GM21737 (cell line): Measurements from ENCODE around the gene SDK2.

Experiments
- ATAC-seq: cut with Tn5 transposase; IDR thresholded peaks from one replicate; pipeline ENCODE4 v1.9.1; 2021; ENCODE audit warnings: mild to moderate bottlenecking, moderate library complexity; ENCODE audit not compliant: unreplicated experiment

The SDK2 gene

DNA sequence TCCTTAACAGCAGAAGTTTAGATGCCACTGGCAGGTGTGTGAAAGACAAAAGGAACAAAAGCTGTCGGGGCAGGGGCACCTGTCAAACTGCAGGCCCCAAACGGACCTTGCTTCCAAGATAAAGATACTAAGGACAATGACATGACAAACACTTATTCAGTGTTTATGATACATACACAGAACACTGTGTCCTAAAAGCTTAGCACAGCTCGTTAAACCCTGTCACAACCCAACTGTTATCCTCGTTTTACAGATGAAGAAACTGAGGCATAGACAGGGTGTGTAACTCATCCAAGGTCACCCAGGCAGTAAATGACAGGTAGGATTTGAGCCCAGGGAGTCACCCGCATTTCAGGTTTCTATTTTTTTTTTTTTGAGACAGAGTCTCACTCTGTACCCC lies 9.6 kb downstream of the SDK2 start:
- no peak for ATAC-seq

DNA sequence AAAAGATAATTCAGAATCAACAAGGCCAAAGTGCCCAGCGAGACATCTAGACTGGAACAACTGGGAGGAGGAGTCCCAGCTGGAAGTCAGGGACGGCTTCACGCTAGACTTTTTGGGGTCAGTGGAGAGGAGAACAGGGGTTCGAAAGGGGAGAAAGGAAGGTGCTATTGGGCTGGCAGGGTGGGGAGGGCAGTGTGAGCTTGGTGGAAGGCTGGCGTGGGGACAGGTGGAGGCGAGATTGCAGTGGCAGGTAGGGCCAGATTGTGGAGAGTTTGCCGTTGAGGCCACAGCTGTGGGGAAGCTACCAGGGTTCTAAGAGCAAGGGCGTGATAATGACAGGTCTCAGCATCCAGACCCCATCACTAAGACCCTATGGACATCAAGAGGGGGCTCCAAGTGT lies 10.5 kb downstream of the SDK2 start:
- ATAC-seq = no peak

DNA sequence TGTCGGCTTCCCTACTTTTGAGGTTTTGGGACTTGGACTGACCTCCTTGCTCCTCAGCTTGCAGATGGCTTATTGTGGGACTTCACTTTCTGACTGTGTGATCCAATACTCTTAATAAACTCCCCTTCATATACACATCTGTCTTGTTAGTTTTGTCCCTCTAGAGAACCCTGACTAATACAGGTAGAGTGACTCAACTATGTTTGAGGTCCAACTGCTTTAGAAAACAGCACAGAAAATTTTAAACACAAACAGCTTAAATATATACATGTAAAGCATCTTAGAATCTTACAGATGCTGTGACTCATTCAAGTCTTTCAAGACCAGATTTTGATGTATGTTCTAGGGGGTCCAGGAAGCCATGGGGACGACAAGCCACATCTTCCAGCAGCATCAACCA lies 11.7 kb downstream of the SDK2 start:
- ATAC-seq = no peak

DNA sequence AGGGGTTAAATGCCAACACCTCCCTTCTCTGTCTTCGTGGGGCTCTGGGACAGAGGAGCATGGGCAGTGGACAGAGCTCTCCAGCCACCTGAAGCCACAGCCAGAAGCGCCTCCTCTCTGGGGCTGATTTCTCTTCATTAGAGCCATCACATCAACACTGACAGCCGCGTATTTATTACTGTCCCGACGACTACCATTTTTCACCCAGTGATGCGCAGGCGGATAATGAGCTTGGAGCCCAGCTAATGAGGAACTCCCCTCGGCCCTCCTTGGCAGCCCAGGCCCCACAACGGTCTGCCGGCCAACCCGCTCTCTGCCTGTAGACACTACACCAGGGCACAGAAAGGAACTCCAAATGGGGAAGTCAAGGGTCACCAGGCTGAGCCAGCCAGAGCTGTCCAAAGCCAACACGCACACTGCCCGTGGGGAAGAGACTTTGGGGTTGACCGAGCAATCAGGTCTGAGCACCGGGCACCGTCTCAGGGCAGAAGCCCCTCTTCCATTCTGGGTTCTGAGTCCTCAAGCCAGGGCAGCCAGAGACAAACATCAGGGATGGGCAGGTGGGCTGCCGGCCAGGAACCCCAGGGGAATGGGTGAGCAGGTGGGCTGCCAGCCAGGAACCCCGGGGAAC lies 13.2 kb downstream of the SDK2 start:
- no peak for ATAC-seq

DNA sequence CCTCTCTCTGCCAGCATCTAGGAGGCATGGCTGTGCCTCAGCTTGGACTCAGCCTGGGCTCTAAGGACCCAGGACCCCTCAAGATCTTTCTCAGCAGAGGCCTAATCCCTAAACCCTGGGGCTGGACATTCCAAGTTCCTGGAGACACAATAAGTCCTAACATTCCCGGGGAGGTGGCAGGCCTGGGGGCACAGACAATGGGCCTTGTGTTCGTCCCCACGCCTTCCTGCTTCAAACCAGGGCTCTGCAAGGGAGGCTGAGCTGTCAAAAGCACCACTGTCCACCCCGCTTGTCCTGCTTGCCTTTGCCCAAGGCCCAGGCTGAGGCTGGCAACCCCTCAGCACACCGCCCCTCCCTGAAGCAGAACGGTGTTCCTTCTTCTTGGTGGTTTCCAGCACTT lies 13.7 kb downstream of the SDK2 start:
- ATAC-seq = no peak

DNA sequence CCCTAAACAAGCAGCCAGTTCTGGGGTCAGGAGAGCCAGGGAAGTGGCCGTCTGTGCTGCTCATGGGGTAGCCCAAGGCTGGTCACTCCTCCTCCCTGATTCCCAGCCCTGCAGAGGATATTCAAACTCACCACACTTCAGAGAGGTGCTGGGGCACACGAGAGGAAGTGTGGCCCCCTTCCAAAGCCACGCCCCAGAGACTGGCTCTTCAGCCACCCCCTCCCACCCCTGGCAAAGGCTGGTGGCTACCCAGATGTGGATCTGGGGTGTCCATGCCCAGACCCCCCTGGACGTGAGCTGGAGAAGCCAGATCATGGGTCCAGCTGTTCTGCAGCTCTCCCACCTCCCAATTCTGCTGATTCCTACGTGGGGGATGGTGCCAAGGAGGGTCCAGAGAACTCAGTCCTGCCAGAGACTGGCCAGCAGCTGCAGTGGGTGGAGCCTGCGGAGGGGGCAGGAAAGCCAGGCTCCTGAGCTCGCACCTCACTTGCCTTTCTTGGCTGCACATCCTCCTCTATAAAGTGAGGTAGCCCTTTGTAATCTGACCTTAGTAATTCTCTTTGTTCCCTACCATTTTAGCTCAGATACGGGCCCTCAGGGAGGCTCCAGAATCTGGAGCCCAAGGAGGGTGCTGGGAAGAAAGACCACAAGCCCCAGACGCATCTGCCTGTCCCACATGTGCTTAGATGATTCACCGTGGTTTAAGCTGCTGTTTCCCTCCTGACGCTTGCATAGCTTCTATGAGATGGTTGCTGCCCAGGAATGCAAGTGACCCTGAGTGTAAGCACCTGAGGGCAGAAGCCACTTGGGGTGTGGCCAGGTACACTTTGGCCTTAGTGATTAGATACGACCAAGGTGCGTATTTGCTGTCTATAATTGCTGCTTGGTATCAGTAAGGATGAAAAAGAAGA lies 15.3 kb downstream of the SDK2 start:
- ATAC-seq = no peak

DNA sequence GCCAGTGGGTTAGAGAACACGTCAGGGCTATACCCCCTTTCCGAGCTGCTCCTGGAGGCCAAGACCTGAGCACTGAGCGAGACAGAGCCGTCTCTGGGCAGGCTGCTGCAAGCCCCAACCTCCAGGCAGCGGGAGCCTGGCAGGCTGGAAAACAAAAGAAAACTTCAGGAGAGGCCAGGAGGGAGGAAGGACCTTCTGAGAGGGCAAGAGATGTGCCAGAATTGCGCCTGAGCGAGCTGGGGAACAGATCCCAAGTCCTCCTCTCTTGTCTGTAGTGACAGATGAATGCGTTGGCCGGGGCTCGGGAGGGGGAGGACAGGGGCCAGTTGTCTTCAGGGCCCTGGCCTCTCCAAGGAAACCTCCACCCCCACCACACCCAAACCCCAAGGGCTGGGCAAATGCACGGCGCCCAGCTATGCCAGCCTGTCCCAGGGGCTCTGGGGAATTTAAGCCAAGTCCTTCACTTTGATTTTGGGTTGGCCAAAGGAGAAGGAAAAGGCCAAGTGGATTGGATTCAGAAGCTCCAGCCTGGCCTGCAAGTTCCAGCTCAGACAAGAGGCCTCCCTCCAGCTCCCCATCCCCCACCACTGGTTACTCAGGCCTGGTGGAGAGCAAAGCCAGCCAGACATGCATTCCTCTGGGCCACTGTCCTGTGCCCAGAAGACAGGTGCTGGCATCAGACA lies 18.1 kb downstream of the SDK2 start:
- ATAC-seq = no peak

DNA sequence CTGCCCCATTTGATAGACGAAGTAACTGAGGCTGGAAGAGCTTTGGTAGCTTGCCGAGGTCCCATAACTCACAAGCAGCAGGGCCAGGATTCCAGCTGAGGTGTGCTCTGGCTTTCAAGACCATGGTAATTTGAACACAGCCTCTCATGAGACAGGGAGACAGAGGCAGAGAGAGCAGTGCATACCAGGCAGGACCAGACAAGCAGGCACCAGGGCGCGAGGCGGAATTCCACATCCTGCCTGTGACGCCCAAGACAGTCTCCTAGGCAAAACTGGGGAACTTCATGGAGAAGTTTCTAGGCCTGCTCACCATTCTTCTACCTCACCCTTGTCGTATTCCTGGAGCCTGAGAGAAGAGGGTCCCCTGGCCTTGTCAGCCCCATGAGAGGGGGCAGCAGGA lies 19.2 kb downstream of the SDK2 start:
- no peak for ATAC-seq

DNA sequence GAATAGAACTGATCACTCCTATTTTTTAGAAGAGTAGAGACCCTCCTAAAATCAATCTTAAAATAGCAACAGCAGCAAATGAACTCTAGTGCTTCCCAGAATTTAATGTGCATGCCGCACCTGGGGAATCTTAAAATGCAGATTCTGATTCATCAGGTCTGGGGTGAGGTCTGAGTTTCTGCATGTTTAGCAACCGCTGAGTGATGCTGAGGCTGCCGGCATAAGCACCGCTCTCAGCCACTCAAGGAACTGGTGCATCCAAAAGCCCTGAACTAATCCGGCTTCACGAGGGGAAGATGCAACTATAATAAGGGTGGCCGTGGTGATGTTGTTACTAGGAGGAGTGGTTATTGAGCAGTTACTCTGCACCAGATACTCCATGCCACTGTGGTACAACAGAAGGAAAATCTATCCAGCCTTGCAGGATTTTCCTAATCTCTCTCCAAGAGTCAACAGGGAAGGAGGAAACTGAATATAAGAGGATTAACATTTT lies 19.7 kb downstream of the SDK2 start:
- ATAC-seq = no peak

DNA sequence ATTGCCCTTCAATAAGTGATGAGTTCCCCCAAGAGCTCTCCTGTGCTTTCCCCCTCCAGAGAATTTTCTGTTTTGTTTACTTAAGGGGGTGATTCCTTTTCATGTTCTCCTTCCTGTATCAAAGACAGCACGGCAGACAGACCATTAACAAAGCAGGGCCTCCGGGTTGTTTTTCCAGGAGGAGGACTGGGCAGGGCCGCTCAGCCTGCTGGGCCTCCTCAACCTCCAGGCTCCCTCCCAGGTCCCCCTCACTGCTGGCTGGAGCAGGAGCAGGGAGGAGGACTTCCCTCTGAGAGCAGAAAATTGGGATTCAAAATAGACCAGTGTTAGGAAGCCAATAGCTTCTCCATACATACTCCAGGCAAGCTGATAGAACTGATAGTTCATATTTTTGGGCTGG lies 20.4 kb downstream of the SDK2 start:
- ATAC-seq = no peak

DNA sequence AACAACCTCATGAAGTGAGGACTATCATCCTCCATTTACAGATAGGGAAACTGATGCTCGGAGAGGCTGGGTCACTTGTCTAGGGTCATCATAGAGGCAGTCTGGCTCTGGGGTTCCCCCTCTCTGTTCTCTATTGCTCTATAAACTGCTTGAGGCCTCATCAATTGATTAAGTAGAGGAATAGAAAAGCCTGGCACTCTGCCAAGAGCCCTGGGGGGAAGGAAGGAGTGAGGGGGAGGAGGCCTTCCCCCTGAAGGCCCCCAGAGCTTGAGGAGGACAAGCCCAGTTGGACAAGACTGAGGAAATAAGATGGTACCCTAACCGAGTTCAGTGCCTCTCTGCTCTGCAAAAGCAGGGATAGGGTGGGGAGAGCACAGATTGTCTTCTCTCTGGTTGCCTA lies 21.0 kb downstream of the SDK2 start:
- ATAC-seq = no peak

DNA sequence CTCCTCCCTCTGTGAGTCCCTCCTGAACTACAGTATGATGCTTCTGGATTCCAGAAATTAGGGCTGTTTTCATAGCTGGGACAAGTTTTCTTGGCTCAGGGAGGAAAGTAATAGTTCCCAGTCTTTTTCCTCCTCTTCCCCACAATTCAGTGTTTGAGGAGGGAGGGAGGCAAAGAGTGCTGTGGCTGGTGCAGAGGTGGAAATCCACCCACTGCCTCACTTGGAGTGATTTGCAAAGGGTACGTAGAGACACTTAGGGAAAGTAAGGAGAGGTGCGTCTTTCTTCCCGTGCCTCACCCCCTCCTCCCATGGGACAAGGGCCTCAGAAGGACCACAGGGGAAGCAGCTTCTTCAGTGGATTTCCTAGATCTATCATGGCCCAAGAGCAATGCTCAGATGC lies 21.9 kb downstream of the SDK2 start:
- ATAC-seq = no peak

DNA sequence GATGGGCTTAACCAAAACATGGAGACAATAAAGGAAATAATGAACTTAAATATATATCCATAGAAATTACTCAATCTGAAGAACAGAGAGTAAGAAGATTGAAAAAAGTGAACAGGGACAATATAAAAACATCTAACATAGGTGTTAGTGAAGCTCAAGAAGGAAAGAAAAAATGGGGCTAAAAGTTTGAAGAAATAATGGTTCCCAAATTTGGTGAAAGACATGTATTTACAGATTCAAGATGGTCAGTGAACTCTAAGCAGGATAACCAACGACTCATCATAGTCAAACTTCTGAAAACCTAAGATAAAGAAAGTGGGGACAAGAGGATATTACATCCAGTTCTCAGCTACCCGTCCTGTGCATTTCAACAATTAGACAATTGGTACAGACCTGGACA lies 22.6 kb downstream of the SDK2 start:
- no peak for ATAC-seq

DNA sequence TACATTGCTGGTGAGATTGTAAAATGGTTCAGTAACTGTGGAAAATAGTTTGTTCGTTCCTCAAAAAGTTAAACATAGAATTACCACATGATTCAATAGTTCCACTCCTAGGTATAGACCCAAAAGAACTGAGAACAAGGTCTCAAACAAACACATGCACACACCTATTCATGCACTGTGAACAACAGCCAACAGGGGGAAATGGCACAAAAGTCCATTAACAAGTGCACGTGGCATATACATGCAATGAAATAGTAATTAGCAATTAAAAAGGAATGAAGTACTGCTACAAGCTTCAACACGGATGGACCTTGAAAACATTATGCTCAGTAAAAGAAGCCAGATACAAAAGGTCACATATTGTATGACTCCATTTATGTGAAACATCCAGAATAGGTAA lies 23.8 kb downstream of the SDK2 start:
- no peak for ATAC-seq

DNA sequence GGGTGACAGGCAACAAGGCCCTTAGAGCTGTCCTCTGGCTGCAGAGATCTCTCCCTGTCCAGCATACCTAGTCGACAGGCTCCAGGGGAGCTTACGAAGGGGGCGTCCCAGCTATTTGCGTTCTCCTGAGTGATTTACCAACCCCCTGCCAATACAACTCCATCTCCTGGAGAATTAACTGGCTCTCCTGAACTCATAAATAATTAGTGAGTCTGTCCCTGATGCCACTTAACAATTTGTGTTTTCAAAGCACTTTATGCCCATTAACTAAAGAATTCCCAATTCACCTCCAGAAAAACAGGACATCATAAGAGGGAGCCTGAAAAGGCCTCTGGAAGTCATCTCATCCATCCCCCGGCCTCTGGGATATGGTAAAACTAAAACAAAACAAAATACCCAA lies 26.7 kb downstream of the SDK2 start:
- no peak for ATAC-seq

DNA sequence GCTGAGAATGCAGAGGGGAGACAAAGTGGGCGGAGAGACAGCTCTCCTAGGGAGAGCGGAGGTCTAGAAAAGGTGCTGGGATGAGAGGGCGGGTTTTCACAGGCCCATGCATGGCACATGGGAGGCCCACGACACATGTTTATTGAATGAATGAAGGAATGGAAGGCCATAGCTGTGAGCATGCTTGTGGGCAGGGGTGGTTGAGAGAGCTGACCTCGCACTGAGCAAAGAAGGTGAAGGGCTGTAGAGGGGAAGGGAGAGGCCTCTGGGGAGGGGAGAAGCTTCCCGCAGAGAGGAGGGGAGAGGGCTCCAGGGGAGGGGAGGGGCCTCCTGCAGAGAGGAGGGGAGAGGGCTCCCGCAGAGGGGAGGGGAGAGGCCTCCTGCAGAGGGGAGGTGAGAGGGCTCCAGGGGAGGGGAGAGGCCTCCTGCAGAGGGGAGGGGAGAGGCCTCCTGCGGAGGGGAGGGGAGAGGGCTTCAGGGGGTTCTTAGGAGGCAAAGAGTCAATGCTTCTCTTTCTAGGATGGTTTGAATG lies 27.3 kb downstream of the SDK2 start:
- ATAC-seq = no peak

DNA sequence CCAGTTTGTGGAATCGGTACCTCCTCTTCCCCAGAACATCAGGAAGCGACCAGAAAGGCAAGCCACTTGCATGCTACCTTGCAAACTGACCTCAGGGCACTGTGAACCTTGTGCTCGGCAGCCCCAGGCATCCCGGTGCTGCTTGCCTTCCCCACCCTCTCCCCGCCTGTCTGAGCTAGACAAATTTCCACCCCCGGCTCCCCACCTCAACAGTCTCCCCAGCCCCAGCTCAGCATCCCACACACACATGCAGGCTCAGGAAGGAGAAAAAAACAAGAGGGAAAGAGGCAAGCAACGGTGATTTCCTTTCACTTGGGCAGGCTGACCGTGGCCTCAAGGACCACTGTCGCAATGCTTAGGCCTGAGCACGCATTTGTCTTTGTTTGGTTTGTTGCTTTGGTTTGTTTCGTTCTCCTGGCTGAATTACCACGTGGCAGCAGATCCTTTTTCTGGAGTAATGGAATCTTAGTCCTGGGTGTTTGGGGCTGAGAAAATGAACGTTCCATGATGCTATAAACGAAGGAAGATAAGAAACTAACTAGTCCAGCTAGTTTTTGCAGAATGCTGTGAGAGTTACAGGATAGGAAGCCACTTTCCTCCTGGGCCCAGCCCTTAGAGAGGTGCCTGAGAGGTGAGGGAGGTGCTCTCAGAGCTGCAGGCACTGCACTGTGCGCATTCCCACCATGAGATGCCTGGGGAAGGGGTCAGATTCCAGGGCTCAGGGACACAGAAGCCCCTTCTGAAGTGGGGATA lies 27.9 kb downstream of the SDK2 start:
- no peak for ATAC-seq

DNA sequence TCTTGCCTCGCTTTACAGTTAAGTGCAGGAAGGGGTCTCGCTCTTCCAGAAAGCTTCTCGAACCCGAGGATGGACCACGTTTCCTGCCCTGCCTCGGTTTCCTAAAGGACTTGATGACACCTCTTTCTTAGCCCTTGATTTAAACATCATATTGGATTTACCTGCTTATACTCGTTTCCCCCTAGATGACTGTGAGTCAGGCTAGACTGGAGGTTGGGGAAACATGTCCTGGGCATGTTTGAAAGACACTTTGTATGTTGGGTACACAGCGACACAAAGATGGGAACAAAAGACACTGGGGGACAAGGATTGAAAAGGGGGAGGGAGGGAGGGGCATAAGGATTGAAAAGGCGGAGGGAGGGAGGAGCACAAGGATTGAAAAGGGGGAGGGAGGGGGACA lies 30.0 kb downstream of the SDK2 start:
- ATAC-seq = no peak

DNA sequence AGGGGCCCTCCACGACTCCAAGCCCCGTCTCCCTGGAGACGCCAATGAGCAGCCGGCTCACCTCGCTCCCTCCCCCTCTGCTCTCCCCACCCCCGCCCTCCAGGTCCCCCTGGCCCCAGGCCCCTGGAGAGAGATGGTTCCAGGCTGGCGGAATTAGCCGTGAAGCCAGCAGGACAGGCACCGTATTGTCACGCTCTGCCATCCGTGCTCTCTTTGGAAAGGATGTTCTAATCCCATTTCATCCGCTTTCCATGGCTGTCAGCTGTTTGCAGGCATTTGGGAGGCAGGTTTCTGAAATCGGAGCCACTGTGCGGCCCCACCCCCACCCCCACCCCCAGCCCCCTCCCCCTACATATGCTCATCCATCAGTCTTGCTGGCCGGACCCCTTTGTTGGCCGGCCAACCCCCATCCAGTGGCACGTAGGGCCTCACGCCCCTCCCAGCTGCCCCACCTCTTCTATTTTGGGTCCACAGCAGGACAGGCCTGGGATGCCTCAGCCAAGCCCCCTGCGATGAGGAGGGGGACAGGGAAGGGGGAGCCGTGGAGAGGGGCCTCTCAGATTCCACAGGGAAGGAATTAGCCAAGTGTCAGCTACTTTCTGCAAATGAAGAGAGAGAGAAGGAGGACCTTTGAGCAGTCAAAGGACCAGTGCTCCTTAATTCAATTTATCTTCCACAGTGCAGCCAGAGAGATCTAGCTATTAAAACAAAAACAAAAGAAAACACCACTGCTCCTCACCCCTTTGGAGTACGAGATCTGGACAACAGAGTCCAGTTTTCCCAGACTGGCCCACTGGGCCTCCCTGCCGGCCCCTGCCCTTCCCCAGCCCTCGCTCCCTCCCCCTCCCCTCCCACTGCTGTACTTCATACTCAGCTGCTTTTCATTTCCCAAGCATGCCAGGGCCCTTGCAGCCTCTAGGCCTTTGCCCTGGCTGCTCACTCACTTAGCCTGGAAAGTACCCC lies 30.7 kb downstream of the SDK2 start:
- no peak for ATAC-seq

DNA sequence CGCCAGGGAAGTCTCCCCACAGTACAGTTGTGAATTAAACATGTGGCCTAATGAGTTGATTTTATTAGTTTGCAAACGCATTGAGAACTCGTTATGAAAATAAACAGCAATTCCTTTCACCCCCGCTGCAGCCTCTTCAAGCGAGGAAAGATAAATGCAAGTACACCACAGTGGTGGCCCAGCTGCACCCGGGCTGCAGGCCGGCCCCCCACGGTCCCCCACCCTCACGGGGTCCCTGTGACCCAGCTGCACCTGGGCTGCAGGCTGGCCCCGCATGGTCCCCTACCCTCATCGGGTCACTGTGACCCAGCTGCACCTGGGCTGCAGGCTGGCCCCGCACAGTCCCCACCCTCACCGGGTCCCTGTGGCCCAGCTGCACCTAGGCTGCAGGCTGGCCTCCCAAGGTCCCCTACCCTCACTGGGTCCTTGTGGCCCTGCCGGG lies 32.2 kb downstream of the SDK2 start:
- ATAC-seq = no peak
